Measurements from ENCODE around the gene CHST11.

CHST11 gene

GRCh38 chr12:104480826-104481440, 24.2 kb downstream of the CHST11 start:
- no peak for DNase-seq (ENCODE audit: low spot score)

DNA sequence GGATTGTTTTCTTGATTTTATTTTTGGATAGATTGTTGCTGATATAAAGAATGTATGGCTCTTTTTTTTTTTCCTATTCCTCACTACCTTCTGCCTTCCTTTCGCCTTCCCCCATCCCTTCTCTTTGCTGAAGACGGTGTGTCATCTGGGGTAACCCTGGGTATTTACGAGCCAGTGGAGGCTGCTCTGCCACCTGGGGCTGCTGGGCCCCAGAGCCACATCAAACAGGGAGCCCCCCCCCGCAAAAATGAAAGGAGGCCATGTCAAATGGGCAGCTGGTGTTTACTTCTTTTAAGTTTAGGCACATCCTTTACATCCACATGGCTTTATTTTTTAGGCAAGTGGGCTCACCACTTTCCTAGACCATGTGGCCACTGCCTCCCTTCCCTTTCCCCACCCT, 25.4 kb downstream of the CHST11 start:
- peak; percentile 43 for DNase-seq (ENCODE audit: low spot score)

DNA sequence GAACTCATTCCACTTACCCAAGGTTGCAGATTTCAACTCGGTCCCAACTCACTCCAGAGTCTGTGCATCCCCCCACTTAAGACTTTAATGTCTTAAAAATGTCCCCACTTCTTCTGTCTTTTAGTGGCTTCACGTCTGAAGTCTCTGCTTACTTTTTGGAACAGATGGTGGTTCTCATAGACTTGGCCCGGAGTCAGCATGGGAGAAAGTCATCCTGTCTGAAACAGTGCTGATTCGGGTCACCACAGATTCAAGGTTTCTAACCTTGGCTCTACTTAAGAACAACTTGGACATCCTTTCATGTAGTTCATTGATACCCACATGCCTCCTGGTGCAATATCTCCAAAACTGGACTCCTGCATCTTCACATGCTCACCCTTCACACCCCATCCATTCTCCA, 26.0 kb downstream of the CHST11 start:
- no peak for DNase-seq (ENCODE audit: low spot score)

DNA sequence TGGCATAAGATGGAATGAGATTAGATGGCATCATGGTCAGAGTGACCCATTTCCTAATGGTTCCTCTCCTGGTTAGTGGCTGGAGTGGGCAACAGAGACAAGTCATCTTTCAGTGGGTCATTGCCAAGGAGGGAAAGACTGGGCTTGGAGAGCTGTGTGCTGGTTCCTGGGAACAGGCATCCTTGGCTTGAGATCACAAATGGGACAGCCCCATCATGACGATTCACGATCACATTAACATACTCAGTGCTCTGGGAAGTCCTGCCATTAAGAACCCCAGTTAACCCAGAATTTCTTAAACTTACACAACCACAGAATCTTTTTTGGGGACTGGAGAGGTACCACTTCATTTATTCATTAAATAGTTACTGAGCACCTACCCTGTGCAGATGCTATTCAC, 27.3 kb downstream of the CHST11 start:
- DNase-seq (ENCODE audit: low spot score), result no peak

DNA sequence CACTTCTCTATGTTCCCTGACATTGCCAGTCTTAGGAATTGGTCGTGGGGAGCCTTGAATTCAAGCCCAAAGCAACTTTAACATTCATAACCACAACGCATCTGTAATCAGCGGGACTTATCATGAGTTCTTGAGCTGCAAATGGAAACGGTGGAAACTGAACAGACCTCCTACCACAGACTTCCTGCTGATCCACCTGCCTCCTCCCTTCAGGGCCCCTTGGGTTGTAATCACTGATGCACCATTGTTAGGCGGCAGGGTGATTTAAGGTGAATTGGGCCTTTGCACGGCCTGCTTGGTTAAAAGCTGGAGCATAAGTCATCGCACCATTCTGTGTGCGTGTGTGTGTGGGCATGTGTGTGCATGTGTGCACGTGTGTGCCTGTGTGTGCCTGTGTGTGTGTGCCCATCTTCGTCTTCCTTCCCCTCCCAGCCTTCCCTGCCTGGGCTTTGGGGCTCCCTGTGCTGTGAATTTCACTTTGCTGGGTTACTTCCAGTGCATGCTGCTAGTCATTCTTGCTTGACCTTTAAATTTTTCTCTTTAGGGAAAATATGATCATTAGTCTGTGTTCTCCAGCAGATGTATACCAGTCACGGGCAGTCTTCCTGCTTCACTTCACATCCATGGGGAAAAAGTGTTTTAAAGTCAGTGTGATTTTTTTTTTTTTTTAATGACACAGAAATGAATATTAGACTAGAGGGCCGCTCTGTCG, 29.1 kb downstream of the CHST11 start:
- DNase-seq (ENCODE audit: low spot score), result peak; percentile 30

DNA sequence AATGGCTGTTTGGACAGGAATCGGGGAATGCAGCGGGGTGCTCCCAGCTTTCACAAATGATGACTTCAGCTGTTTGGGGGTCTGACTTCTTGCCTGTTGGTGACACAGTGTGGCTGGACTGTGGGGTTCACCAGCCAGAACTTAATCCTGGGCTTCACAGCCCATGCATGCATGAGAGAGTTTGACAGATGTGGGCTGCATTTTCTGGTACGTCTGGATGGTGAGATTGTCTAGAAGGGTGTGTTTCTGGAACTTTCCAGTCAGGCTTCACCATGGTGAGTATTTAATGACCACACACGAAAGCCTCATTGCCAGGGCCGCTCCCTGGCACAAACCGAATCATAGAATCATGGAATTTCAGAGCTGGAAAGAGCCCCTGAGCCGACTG, 29.6 kb downstream of the CHST11 start:
- DNase-seq (ENCODE audit: low spot score), result no peak

GRCh38 chr12:104486943-104487819, 30.4 kb downstream of the CHST11 start:
- DNase-seq (ENCODE audit: low spot score), result no peak

- DNase-seq (ENCODE audit: low spot score), result no peak
Measured at GRCh38 chr12:104488374-104488773, 31.6 kb downstream of the CHST11 start.

DNA sequence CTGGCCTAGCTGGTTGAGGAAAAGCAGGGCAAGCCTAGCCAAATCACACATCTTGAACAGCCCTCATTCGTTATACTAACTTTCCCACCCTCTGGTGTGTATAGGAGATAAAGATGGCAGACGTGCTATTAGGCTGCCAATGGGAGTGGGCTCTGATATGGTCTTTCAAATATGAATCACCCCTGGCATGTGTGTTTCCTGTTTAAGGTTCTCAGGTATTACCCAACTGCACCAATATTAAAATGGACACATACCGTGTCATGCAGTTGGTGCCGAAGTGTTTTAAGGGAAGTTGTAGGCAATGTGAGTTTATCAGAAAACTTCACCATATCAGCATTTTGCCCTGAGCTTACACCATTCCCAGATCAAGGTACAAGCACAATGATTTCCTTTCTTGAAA, 33.4 kb downstream of the CHST11 start:
- DNase-seq (ENCODE audit: low spot score), result no peak

DNA sequence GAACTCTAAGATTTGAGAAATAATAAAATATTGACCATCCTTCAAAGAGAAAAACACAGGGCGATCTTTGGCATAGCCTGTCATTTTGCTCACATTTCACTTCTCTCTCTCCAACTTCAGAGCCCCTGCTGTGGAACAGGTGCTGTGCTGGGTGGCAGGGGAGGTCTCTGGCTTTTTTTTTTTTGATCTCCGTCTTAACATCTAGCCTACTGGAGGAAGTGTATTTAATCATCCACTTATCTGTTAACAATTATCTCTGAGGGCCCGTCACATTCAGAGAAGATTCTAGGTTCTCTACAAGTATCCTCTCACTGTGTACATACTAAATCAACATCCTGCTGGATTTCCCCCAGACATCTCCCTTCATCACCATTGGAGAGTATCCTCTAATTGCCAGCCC, 34.1 kb downstream of the CHST11 start:
- DNase-seq (ENCODE audit: low spot score), result no peak

- peak; percentile 33 for DNase-seq (ENCODE audit: low spot score)
Measured at GRCh38 chr12:104493496-104493895, 36.7 kb downstream of the CHST11 start.

GRCh38 chr12:104494137-104494792, 37.5 kb downstream of the CHST11 start:
- DNase-seq (ENCODE audit: low spot score), result no peak

DNA sequence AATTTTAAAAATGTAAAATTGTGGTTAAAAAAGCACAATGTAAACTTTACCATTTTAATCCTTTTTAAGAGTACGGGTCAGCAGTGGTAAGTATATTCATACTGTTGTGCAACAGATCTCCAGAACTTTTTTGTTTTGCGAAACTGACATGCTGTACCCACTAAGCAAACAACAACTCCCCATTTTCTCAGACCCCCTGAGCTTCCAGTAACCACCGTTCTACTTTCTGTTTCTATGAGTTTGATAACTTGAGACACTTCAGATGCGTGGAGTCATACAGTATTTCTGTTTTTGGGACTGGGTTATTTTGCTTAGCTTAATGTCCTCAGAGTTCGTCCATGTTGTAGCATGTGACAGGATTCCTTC, 38.0 kb downstream of the CHST11 start:
- DNase-seq (ENCODE audit: low spot score), result no peak

GRCh38 chr12:104495786-104496185, 39.0 kb downstream of the CHST11 start:
- no peak for DNase-seq (ENCODE audit: low spot score)

GRCh38 chr12:104496336-104496735, 39.6 kb downstream of the CHST11 start:
- DNase-seq (ENCODE audit: low spot score), result no peak

DNA sequence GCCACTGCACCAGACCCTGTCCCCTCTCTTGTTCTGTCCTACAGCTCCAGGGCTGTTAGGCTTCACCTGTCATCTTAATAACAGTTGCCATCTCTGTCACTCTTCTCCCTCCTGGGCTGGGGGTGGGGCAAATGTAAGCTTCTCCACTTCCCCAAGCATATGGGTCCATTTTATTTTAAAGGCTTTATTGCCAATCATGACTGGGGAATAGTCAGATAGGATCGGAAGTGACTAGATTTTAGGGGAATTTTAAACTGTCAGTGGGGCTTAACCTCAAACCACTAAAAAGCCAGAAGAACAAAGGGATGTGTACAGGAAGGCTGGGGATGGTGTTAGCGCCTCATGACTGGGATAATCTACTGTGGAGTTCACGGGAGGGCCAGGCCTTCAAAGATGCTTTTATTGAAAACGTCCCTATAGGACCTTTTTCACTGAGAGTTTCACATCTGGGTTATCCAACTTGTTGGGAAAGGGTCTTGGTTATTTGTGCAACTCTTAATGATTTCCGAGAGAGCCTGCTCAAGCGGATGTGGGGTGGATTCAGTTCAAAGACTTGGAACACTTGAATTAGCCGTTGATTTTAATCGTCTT, 41.6 kb downstream of the CHST11 start:
- peak; percentile 99 for DNase-seq (ENCODE audit: low spot score)

- no peak for DNase-seq (ENCODE audit: low spot score)
Measured at GRCh38 chr12:104499668-104500332, 43.1 kb downstream of the CHST11 start.

GRCh38 chr12:104501115-104501514, 44.4 kb downstream of the CHST11 start:
- no peak for DNase-seq (ENCODE audit: low spot score)

DNA sequence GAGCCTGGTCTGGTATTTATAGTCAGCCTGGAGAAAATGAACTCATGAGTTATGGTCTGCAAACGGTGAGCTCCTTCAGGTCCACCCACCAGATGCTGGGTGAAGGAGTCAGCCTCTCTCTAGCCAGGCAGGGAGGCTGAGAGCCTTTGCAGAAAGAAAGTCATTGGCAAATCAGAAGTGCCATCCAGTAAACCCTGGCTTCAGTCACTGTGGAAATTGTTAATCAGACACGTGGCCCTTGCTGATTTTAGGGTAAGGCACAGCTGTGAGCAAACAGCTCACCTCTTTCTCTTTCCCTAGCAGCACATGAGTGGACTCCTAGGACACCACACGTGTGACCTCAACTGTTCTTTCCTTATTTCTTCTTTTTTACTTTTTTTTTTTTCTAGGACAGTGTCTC, 44.9 kb downstream of the CHST11 start:
- no peak for DNase-seq (ENCODE audit: low spot score)

- no peak for DNase-seq (ENCODE audit: low spot score)
Measured at GRCh38 chr12:104502217-104502616, 45.5 kb downstream of the CHST11 start.

- no peak for DNase-seq (ENCODE audit: low spot score)
Measured at GRCh38 chr12:104502638-104503037, 45.9 kb downstream of the CHST11 start.

GRCh38 chr12:104503191-104503590, 46.4 kb downstream of the CHST11 start:
- DNase-seq (ENCODE audit: low spot score), result no peak

Measured in SW480 (cell line).